K562 (cell line): ENCODE measurements around the gene RPTOR. TPM values are rescaled to one million over a fixed set of nuclear protein-coding genes. Genes with fewer than 3 reads are reported as not detected.

Source experiments
- ATAC-seq: fragments of 200-7000 bp; cut with Tn5 transposase; 3 replicates; pipeline ENCODE4 v1.9.1; 2020; ENCODE audit warnings: moderate library complexity
- BruUV-seq: library from RNA; stranded (reverse); fragments of 400-500 nt; replicated peaks from 2 replicates; lab custom pipeline; 2021; lab: Mats Ljungman, UMichigan
- CTCF ChIA-PET: fragments of 300-600 bp; formaldehyde crosslinking; extraction: SDS; loops from one replicate; lab custom pipeline; 2021; ENCODE audit warnings: low intra/inter-chr PET ratio; lab: Yijun Ruan, JAX
- POLR2A ChIA-PET: fragments of 300-600, 350-650 bp; sonication (Branson Sonifier 250); formaldehyde crosslinking; extraction: SDS; loops from one replicate; lab custom pipeline; 2021; ENCODE audit warnings: antibody characterized with exemption, inconsistent platforms; lab: Yijun Ruan, JAX
- DNase-seq, 4 experiments: peaks; one replicate each; pipeline versions ENCODE4 v3.0.0 to v3.0.0-alpha.2; 2011 to 2018; ENCODE audit warnings: low spot score in 3 of 4, mixed read lengths in 3 of 4; ENCODE audit errors: extremely low read depth in 1 of 4
- FAIRE-seq: peaks from 2 replicates; lab custom pipeline; 2011; peaks lifted over from hg19 to GRCh38; lab: Jason Lieb, UNC
- H2AFZ ChIP-seq: 2 replicates; pipeline ENCODE4 v1.6.0; 2011; ENCODE audit warnings: low read depth, low read length, control low read depth, inconsistent platforms
- H3K27ac ChIP-seq: fragments of 200-600 bp; 3 replicates; pipeline ENCODE4 v1.8.0; 2011; ENCODE audit warnings: low read depth, mild to moderate bottlenecking, control low read depth, inconsistent platforms, low read length, moderate library complexity, mixed read lengths; ENCODE audit errors: extremely low read depth
- H3K27me3 ChIP-seq, 2 experiments: fragments of 300-600 bp in 1 of 2; 2 replicates in 1 of 2; 3 replicates in 1 of 2; pipeline versions ENCODE4 v1.6.0 to v1.8.0; 2011; ENCODE audit warnings: inconsistent platforms in 2 of 2, low read length in 2 of 2, mild to moderate bottlenecking in 1 of 2, mixed read lengths in 1 of 2, moderate library complexity in 1 of 2; ENCODE audit not compliant: control insufficient read depth in 2 of 2, insufficient read depth in 2 of 2
- H3K36me3 ChIP-seq: fragments of 300-600 bp; 3 replicates; pipeline ENCODE4 v1.8.0; 2011; ENCODE audit warnings: mild to moderate bottlenecking, low read length, inconsistent platforms; ENCODE audit not compliant: control insufficient read depth, insufficient read depth
- H3K4me1 ChIP-seq, 2 experiments: fragments of 200-600 bp in 1 of 2; replicated peaks in 1 of 2; 2 replicates in 1 of 2; 3 replicates in 1 of 2; pipeline versions ENCODE4 v1.5.1 to v1.8.0; 2011; ENCODE audit warnings: inconsistent platforms in 2 of 2, low read length in 2 of 2, mild to moderate bottlenecking in 1 of 2, mixed read lengths in 1 of 2, moderate library complexity in 1 of 2; ENCODE audit not compliant: control insufficient read depth in 2 of 2, insufficient read depth in 2 of 2
- H3K4me2 ChIP-seq: 2 replicates; pipeline ENCODE4 v1.6.1; 2011; ENCODE audit warnings: low read length, control low read depth, inconsistent platforms, mixed read lengths; ENCODE audit not compliant: insufficient read depth
- H3K4me3 ChIP-seq: fragments of 200-600 bp; sonication (generic), shearing (Covaris generic); 2 replicates; pipeline ENCODE4 v1.5.1; 2016; ENCODE audit warnings: control low read depth, inconsistent platforms
- H3K79me2 ChIP-seq: fragments of 200-600 bp; 3 replicates; pipeline ENCODE4 v1.8.0; 2011; ENCODE audit warnings: low read length, inconsistent platforms; ENCODE audit not compliant: control insufficient read depth, insufficient read depth
- H3K9ac ChIP-seq, 2 experiments: 2 replicates each; pipeline versions ENCODE4 v1.6.0 to v1.6.1; 2011; ENCODE audit warnings: low read depth in 2 of 2, low read length in 2 of 2, control low read depth in 1 of 2, inconsistent platforms in 1 of 2, mild to moderate bottlenecking in 1 of 2, mixed read lengths in 1 of 2; ENCODE audit not compliant: insufficient read depth in 1 of 2
- H3K9me1 ChIP-seq: one replicate; pipeline ENCODE4 v1.6.0; 2011; ENCODE audit warnings: inconsistent platforms, mild to moderate bottlenecking, low read length, moderate library complexity; ENCODE audit not compliant: control insufficient read depth, insufficient read depth
- H3K9me3 ChIP-seq: replicated peaks from 2 replicates; pipeline ENCODE4 v1.5.1; 2011; ENCODE audit warnings: low read depth, low read length, inconsistent platforms; ENCODE audit not compliant: control insufficient read depth, insufficient read depth
- H4K20me1 ChIP-seq: replicated peaks from 2 replicates; pipeline ENCODE4 v1.6.1; 2011; ENCODE audit warnings: low read length, inconsistent platforms, mixed read lengths; ENCODE audit not compliant: control insufficient read depth, insufficient read depth
- BRF2 ChIP-seq: IDR thresholded peaks from 3 replicates; pipeline ENCODE4 v1.6.1; 2011; ENCODE audit warnings: borderline replicate concordance, mild to moderate bottlenecking; ENCODE audit not compliant: insufficient read length, insufficient read depth
- FOXK2 ChIP-seq, 2 experiments: fragments of 450-650 bp; IDR thresholded peaks in 1 of 2; conservative IDR thresholded peaks in 1 of 2; 2 replicates each; pipeline ENCODE4 v1.6.1; 2016; ENCODE audit warnings: low read depth in 2 of 2, mild to moderate bottlenecking in 1 of 2
- GABPB2 ChIP-seq: fragments of 250-450 bp; sonication (Bioruptor Pico); conservative IDR thresholded peaks from 2 replicates; pipeline ENCODE4 v1.5.1; 2021; ENCODE audit warnings: mild to moderate bottlenecking
- HES1 ChIP-seq: fragments of 450-650 bp; IDR thresholded peaks from 2 replicates; pipeline ENCODE4 v1.6.1; 2016; ENCODE audit warnings: low read depth, mild to moderate bottlenecking, moderate library complexity
- HMBOX1 ChIP-seq: sonication (generic); IDR thresholded peaks from 2 replicates; pipeline ENCODE4 v1.6.1; 2016
- HNRNPH1 ChIP-seq: fragments of 200-400 bp; formaldehyde crosslinking; optimal IDR thresholded peaks from 2 replicates; pipeline ENCODE3; 2017; ENCODE audit warnings: low read depth, mild to moderate bottlenecking, low read length, moderate library complexity
- HSF4 ChIP-seq: fragments of 250-450 bp; sonication (Bioruptor Pico); IDR thresholded peaks from 2 replicates; pipeline ENCODE4 v2.1.2; 2022; ENCODE audit warnings: mild to moderate bottlenecking, moderate library complexity, borderline replicate concordance
- KAT7 ChIP-seq: sonication (generic); formaldehyde crosslinking; IDR thresholded peaks from 2 replicates; pipeline ENCODE4 v1.8.0; 2022; ENCODE audit warnings: missing genetic modification reagents, mild to moderate bottlenecking, borderline replicate concordance
- MED1 ChIP-seq: sonication (generic); formaldehyde crosslinking; IDR thresholded peaks from 2 replicates; pipeline ENCODE4 v1.8.1; 2023; ENCODE audit warnings: missing genetic modification reagents, borderline replicate concordance
- OTX1 ChIP-seq: fragments of 450-650 bp; formaldehyde crosslinking; IDR thresholded peaks from 2 replicates; pipeline ENCODE4 v1.4.0; 2022; ENCODE audit warnings: mild to moderate bottlenecking
- PTRF ChIP-seq: fragments of 450-650 bp; IDR thresholded peaks from 2 replicates; pipeline ENCODE4 v1.6.1; 2016; ENCODE audit warnings: mild to moderate bottlenecking, missing genetic modification characterization, missing compliant biosample characterization
- TFAP4 ChIP-seq: sonication (generic); formaldehyde crosslinking; IDR thresholded peaks from 2 replicates; pipeline ENCODE4 v1.8.0; 2022; ENCODE audit warnings: missing genetic modification reagents, mild to moderate bottlenecking, moderate library complexity, borderline replicate concordance
- ZBTB33 ChIP-seq: sonication (generic); formaldehyde crosslinking; IDR thresholded peaks from 2 replicates; pipeline ENCODE4 v1.8.1; 2023; ENCODE audit warnings: mild to moderate bottlenecking, missing genetic modification reagents
- WGBS: fragments of 100-300 bp; shearing (Covaris generic); methylation state at CpG from one replicate; pipeline ENCODE4 v1.1.6; 2016; ENCODE audit warnings: low coverage, mixed read lengths; ENCODE audit not compliant: insufficient coverage; ENCODE audit errors: missing lambda C conversion rate; 5-methylcytosine and 5-hydroxymethylcytosine counted together
- in situ Hi-C: fragments of 300-500 bp; cut with MboI; formaldehyde crosslinking; loops from 4 replicates; pipeline ENCODE4 v1.15.0; 2018; ENCODE audit warnings: inconsistent platforms, mixed read lengths
- intact Hi-C: fragments of 100-400 bp; cut with micrococcal nuclease; formaldehyde crosslinking; loops from 2 replicates; pipeline ENCODE4 v1.14.2; 2022
- polyA plus RNA-seq, 8 experiments: library from polyadenylated mRNA; depleted of rRNA in 4 of 8; stranded (reverse) in 5 of 8; unstranded in 3 of 8; fragments of >200 nt; fragmentation: Nextera tagmentation in 2 of 8; fragmentation: Illumina TruSeq in 1 of 8; extraction: Ambion mirVana in 2 of 8; extraction: Trizol in 1 of 8; gene quantifications; 2 replicates each; pipeline versions ENCODE4 v1.2.1 to v1.2.3, GENCODE V29; 2011 to 2014; ENCODE audit warnings: inconsistent platforms in 1 of 8, missing spikeins in 1 of 8
- total RNA-seq, 7 experiments: library from RNA; depleted of rRNA in 6 of 7; stranded (reverse); fragments of >200 nt in 6 of 7; fragmentation: Illumina TruSeq in 2 of 7; extraction: Trizol in 2 of 7; gene quantifications; 2 replicates each; pipeline versions ENCODE4 v1.2.1 to v1.2.3, GENCODE V29; 2011 to 2021; ENCODE audit warnings: low replicate concordance in 1 of 7

RPTOR gene
- total and polyA plus RNA-seq, 9 of the 15 experiments (the other 6 are each of a cell fraction or from before 2014, with no cell fraction given), result 0.24 to 54.1 (median 10.2) TPM

- ATAC-seq, result no peak
- intact Hi-C loops, result no loop called here
- POLR2A ChIA-PET, result interaction anchor here (0.6 kb wide), 1 partner anchor 966 kb away, joined by 3 read pairs; no protein-coding TSS in a partner anchor
- no peaks in the 10 kb centered on the region for H3K9me3 ChIP-seq
- H3K36me3 ChIP-seq, result peaks cover 33% of the 10 kb centered on the region; the same call in 1 of the 3 replicates
- no peak overlapping the region for H2AFZ ChIP-seq
- H3K4me3 ChIP-seq, result no peak overlapping the region
- 92% methylated on average over 32 of the region's 38 CpGs for WGBS
- BruUV-seq, result no TSS peak
- H3K79me2 ChIP-seq, result no peaks in the 10 kb centered on the region
- TF ChIP-seq FOXK2 (conservative IDR thresholded peaks at IDR 0.05 in 1 of 2, IDR thresholded peaks at IDR 0.05 in 1 of 2; ENCODE audit: low read depth in 2 of 2) (no peak), TFAP4 (CRISPR knock-in tag) (no peak), HES1 (no peak), OTX1 (CRISPR knock-in tag) (no peak), BRF2 (no peak), ZBTB33 (no peak), HMBOX1 (no peak), KAT7 (no peak), HSF4 (no peak), GABPB2 (no peak), MED1 (no peak), HNRNPH1 (no peak), PTRF (tag) (no peak)
- in situ Hi-C loops, result no loop called here
- no peaks in the 10 kb centered on the region for H3K9me1 ChIP-seq
- H3K27ac ChIP-seq, result no peak overlapping the region
- H3K4me2 ChIP-seq, result no peak overlapping the region
- H4K20me1 ChIP-seq, result no peaks in the 10 kb centered on the region
- H3K9ac ChIP-seq, result peak overlapping the region in 1 of 2 experiments; percentile 52; a peak in 2 of 4 replicates
- FAIRE-seq, result no peak
- CTCF ChIA-PET, result no interaction called here
- H3K4me1 ChIP-seq, result peaks cover 0 to 13% of the 10 kb centered on the region in 2 experiments; a peak in 1 of 5 replicates
- H3K27me3 ChIP-seq, result no peaks in the 10 kb centered on the region
- no peak for DNase-seq
Observed at GRCh38 chr17:80951121-80952090, 406.8 kb downstream of the RPTOR start.
